Coronary artery (tissue), 2 donors: ENCODE measurements around the gene SLC6A2.

Source experiments
- DNase-seq: peaks from one replicate; pipeline ENCODE4 v3.0.0-alpha.2; 2017; ENCODE audit warnings: low spot score
- H3K27ac ChIP-seq, 2 donors: fragments of 200-600 bp; sonication (generic); one replicate each; pipeline ENCODE4 v1.5.1; 2016 to 2019
- H3K4me3 ChIP-seq: fragments of 200-600 bp; sonication (generic); 2 replicates; pipeline ENCODE4 v1.5.1; 2016; ENCODE audit warnings: mild to moderate bottlenecking, moderate library complexity
- TF ChIP-seq, protein P1 (sequence below): fragments of 200-600 bp; sonication (generic); IDR thresholded peaks from one replicate; pipeline ENCODE4 v1.5.1; 2019; ENCODE audit warnings: antibody characterized with exemption

The SLC6A2 gene

DNA sequence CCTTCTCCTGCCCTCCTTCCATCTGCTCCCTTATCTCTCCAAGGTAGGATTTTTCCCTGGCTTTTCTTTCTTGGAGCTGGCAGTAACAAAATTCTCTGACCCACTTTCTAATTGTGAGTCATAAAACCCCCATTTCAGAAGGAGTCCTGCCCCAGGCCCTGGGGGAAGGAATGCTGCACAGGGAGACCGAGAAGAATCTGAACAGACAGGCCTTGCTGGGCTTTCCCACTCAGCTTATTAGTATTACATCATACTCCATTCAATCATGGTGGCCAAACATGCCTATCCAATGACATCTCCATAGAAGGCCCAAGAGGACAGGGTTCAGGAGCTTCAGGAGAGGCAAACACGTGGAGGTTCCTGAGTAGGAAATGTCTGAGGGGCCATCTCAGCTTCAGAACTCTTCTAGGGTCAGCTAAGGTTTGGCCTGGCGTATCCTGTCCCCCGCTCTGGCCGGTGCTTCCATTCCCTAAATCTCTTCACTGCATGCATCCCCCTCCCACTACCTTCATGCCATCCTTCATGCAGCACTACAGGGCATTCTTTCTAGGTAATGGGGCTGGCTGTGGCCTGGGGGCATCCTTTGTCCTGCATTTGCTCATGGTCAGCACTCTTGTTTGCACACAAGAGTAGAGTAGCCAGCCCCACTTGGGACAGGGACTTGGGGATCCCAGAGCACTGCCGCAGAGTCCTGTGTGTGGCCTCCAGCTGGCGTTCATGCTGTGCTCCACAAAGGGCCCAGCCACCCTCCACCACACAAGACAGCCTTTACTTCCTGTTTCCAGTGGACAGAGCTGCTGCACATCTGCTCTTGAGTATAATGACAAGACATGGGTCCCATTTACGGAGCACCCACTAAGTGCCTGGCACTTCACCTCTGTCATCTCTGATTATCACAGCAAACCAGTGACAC lies 8.2 kb downstream of the SLC6A2 start:
- TF ChIP-seq, protein P1, sequence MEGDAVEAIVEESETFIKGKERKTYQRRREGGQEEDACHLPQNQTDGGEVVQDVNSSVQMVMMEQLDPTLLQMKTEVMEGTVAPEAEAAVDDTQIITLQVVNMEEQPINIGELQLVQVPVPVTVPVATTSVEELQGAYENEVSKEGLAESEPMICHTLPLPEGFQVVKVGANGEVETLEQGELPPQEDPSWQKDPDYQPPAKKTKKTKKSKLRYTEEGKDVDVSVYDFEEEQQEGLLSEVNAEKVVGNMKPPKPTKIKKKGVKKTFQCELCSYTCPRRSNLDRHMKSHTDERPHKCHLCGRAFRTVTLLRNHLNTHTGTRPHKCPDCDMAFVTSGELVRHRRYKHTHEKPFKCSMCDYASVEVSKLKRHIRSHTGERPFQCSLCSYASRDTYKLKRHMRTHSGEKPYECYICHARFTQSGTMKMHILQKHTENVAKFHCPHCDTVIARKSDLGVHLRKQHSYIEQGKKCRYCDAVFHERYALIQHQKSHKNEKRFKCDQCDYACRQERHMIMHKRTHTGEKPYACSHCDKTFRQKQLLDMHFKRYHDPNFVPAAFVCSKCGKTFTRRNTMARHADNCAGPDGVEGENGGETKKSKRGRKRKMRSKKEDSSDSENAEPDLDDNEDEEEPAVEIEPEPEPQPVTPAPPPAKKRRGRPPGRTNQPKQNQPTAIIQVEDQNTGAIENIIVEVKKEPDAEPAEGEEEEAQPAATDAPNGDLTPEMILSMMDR, result no peak
- Histone ChIP-seq H3K4me3 (no peak overlapping the region), H3K27ac (no peak overlapping the region)
- DNase-seq, result no peak

- TF ChIP-seq, protein P1, result no peak
- Histone ChIP-seq H3K27ac (no peak overlapping the region), H3K4me3 (no peak overlapping the region)
- DNase-seq, result no peak
Observed at GRCh38 chr16:55664786-55665407, 9.1 kb downstream of the SLC6A2 start.

DNA sequence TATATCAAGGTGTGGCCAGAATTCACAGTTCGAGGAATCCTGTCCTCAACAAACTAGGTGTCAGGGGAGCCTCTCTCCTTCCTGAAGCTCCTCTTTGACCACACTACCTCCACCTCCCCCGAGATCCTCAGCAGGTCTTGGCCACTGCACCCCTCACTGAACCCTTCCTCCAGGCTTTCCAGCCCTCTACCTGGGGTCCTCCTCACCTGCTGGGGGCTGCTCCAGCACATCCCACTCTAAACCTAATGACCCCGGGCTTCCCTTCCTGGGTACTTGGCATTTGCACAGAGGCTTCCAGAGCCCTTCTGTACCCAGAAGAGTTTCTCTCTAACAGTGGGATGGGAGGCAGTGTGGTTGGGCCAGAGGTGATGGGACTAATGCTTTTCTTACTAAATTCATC lies 9.7 kb downstream of the SLC6A2 start:
- TF ChIP-seq, protein P1, result no peak
- no peak overlapping the region for H3K27ac ChIP-seq
- DNase-seq, result no peak

DNA sequence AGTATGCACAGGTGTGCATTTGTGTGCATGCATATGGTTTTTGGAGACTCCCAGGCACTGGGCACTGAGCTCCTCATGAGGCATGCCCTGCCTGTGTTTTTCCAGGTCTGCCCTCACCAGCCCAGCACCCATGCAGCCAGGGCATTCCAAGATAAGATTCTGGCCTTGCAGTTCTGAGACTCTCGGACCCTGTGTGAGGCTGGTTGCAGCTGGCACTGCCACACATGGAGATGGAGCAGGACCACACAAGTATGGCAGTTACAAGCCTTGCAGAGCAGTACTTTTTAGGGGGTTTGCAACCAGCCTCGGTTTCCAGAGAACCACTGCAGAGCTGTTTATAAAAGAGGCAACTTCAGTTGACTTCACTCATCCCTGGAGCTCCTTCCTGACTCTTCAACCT lies 10.2 kb downstream of the SLC6A2 start:
- no peak overlapping the region for H3K27ac ChIP-seq
- no peak for DNase-seq
- no peak overlapping the region for H3K4me3 ChIP-seq
- TF ChIP-seq, protein P1, result no peak

More for the DNA sequence above, 9.7 kb downstream of the SLC6A2 start:
- no peak overlapping the region for H3K4me3 ChIP-seq

DNA sequence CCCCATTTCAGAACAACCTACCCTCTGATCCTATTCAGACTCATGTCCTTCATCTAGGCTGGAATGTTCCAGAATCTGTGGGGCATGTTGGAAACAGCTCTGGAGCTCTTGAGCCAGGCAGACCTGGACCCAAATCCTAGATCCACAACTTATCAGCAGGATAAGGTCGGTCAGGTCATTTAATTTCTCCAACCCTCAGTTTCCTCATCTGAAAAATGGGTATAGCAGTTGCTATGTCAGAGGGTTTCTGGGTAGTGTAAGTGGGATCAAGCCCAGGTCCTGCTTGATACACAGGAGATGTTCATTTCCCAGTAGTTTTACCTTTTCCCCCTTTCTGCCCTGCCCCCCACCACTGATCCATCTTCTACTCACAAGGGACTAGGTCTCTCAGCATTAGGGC lies 12.0 kb downstream of the SLC6A2 start:
- Histone ChIP-seq H3K4me3 (no peak overlapping the region), H3K27ac (no peak overlapping the region)
- TF ChIP-seq, protein P1, result no peak
- no peak for DNase-seq

GRCh38 chr16:55668340-55669281 lies 12.8 kb downstream of the SLC6A2 start:
- TF ChIP-seq, protein P1, result no peak
- no peak for DNase-seq
- no peak overlapping the region for H3K4me3 ChIP-seq
- H3K27ac ChIP-seq, result no peak overlapping the region
